Measurements from ENCODE around the gene UFSP1.

Gene UFSP1

GRCh38 chr7:100893910-100894721 lies 4.6 kb upstream of the UFSP1 start:
- peaks cover 23% of the 10 kb centered on the region for H3K4me1 Mint-ChIP-seq
- ATAC-seq (replicated peaks; ENCODE audit: extremely low read depth, poor library complexity, severe bottlenecking) (no peak), DNase-seq (ENCODE audit: low spot score in 2 of 2) (no peak)
- H3K9me3 Mint-ChIP-seq, result no peaks in the 10 kb centered on the region
- H3K27me3 Mint-ChIP-seq, result peaks cover 58% of the 10 kb centered on the region
- H3K36me3 Mint-ChIP-seq (ENCODE audit: insufficient read depth), result peaks cover 15% of the 10 kb centered on the region
- H3K4me3 Mint-ChIP-seq, result peak overlapping the region; percentile 42
- no peak overlapping the region for H3K27ac Mint-ChIP-seq (ENCODE audit: low read depth)

- Mint-ChIP-seq H3K36me3 (ENCODE audit: insufficient read depth) (peaks cover 18% of the 10 kb centered on the region), H3K9me3 (no peaks in the 10 kb centered on the region), H3K4me3 (peak overlapping the region; percentile 42), H3K27ac (ENCODE audit: low read depth) (no peak overlapping the region), H3K4me1 (peaks cover 27% of the 10 kb centered on the region), H3K27me3 (peaks cover 55% of the 10 kb centered on the region)
- DNase-seq (ENCODE audit: low spot score in 2 of 2) (no peak), ATAC-seq (replicated peaks; ENCODE audit: extremely low read depth, poor library complexity, severe bottlenecking) (no peak)
Observed at GRCh38 chr7:100893318-100893895, 3.9 kb upstream of the UFSP1 start.

GRCh38 chr7:100892364-100893317 lies 3.1 kb upstream of the UFSP1 start:
- ATAC-seq (replicated peaks; ENCODE audit: extremely low read depth, poor library complexity, severe bottlenecking) (no peak), DNase-seq (ENCODE audit: low spot score in 2 of 2) (no peak)
- Mint-ChIP-seq H3K4me1 (peaks cover 35% of the 10 kb centered on the region), H3K27ac (ENCODE audit: low read depth) (no peak overlapping the region), H3K27me3 (peaks cover 48% of the 10 kb centered on the region), H3K4me3 (peak overlapping the region; percentile 57), H3K36me3 (ENCODE audit: insufficient read depth) (peaks cover 20% of the 10 kb centered on the region), H3K9me3 (no peaks in the 10 kb centered on the region)

- DNase-seq (ENCODE audit: low spot score in 2 of 2), result no peak
- Mint-ChIP-seq H3K9me3 (no peaks in the 10 kb centered on the region), H3K36me3 (ENCODE audit: insufficient read depth) (peaks cover 27% of the 10 kb centered on the region), H3K4me1 (peaks cover 44% of the 10 kb centered on the region), H3K27me3 (peaks cover 45% of the 10 kb centered on the region), H3K27ac (ENCODE audit: low read depth) (no peak overlapping the region), H3K4me3 (peak overlapping the region; percentile 57)
- ATAC-seq (replicated peaks; ENCODE audit: extremely low read depth, poor library complexity, severe bottlenecking), result no peak
Observed at GRCh38 chr7:100891568-100892247, 2.2 kb upstream of the UFSP1 start.

GRCh38 chr7:100890653-100891567 lies 1.4 kb upstream of the UFSP1 start:
- H3K9me3 Mint-ChIP-seq, result no peaks in the 10 kb centered on the region
- H3K27ac Mint-ChIP-seq (ENCODE audit: low read depth), result no peak overlapping the region
- DNase-seq (ENCODE audit: low spot score in 2 of 2), result no peak
- peaks cover 38% of the 10 kb centered on the region for H3K27me3 Mint-ChIP-seq
- peaks cover 32% of the 10 kb centered on the region for H3K36me3 Mint-ChIP-seq (ENCODE audit: insufficient read depth)
- peak overlapping the region; percentile 77 for H3K4me3 Mint-ChIP-seq
- peaks cover 47% of the 10 kb centered on the region for H3K4me1 Mint-ChIP-seq
- no peak for ATAC-seq (replicated peaks; ENCODE audit: extremely low read depth, poor library complexity, severe bottlenecking)

GRCh38 chr7:100888291-100888987 lies 1.1 kb downstream of the UFSP1 start:
- ATAC-seq (replicated peaks; ENCODE audit: extremely low read depth, poor library complexity, severe bottlenecking) (no peak), DNase-seq (ENCODE audit: low spot score in 2 of 2) (no peak)
- Mint-ChIP-seq H3K4me1 (peaks cover 65% of the 10 kb centered on the region), H3K9me3 (no peaks in the 10 kb centered on the region), H3K36me3 (ENCODE audit: insufficient read depth) (peaks cover 50% of the 10 kb centered on the region), H3K27me3 (peaks cover 24% of the 10 kb centered on the region), H3K4me3 (peak overlapping the region; percentile 77), H3K27ac (ENCODE audit: low read depth) (no peak overlapping the region)

GRCh38 chr7:100887516-100888290 lies 1.8 kb downstream of the UFSP1 start:
- Mint-ChIP-seq H3K4me1 (peaks cover 69% of the 10 kb centered on the region), H3K36me3 (ENCODE audit: insufficient read depth) (peaks cover 55% of the 10 kb centered on the region), H3K27me3 (peaks cover 19% of the 10 kb centered on the region), H3K4me3 (peak overlapping the region; percentile 77), H3K9me3 (no peaks in the 10 kb centered on the region), H3K27ac (ENCODE audit: low read depth) (peak overlapping the region; percentile 88)
- ATAC-seq (replicated peaks; ENCODE audit: extremely low read depth, poor library complexity, severe bottlenecking), result no peak
- DNase-seq (ENCODE audit: low spot score in 2 of 2), result peak in 1 of 2 donors; percentile 47

- no peak for ATAC-seq (replicated peaks; ENCODE audit: extremely low read depth, poor library complexity, severe bottlenecking)
- Mint-ChIP-seq H3K4me1 (peaks cover 68% of the 10 kb centered on the region), H3K27me3 (peaks cover 12% of the 10 kb centered on the region), H3K36me3 (ENCODE audit: insufficient read depth) (peaks cover 60% of the 10 kb centered on the region), H3K4me3 (peak overlapping the region; percentile 77), H3K9me3 (no peaks in the 10 kb centered on the region), H3K27ac (ENCODE audit: low read depth) (peak overlapping the region; percentile 88)
- DNase-seq (ENCODE audit: low spot score in 2 of 2), result no peak
Observed at GRCh38 chr7:100886936-100887515, 2.5 kb downstream of the UFSP1 start.

GRCh38 chr7:100886142-100886935 lies 3.2 kb downstream of the UFSP1 start:
- peaks cover 67% of the 10 kb centered on the region for H3K36me3 Mint-ChIP-seq (ENCODE audit: insufficient read depth)
- H3K27ac Mint-ChIP-seq (ENCODE audit: low read depth), result peak overlapping the region; percentile 88
- DNase-seq (ENCODE audit: low spot score in 2 of 2) (no peak), ATAC-seq (replicated peaks; ENCODE audit: extremely low read depth, poor library complexity, severe bottlenecking) (no peak)
- peaks cover 70% of the 10 kb centered on the region for H3K4me1 Mint-ChIP-seq
- peaks cover 5% of the 10 kb centered on the region for H3K27me3 Mint-ChIP-seq
- H3K9me3 Mint-ChIP-seq, result no peaks in the 10 kb centered on the region
- H3K4me3 Mint-ChIP-seq, result peak overlapping the region; percentile 77
